Activated CD8-positive, alpha-beta memory T cell treated with anti-CD3 and anti-CD28 coated beads, Interleukin-2, amount 50 U/mL, for 4 hours (primary cell): ENCODE data around the gene SAPCD2.

Source experiments
- DNase-seq: peaks from one replicate; pipeline ENCODE4 v3.0.0-alpha.2; 2020

The SAPCD2 gene

GRCh38 chr9:137014166-137014565 lies 56.2 kb downstream of the SAPCD2 start:
- no peak for DNase-seq

DNA sequence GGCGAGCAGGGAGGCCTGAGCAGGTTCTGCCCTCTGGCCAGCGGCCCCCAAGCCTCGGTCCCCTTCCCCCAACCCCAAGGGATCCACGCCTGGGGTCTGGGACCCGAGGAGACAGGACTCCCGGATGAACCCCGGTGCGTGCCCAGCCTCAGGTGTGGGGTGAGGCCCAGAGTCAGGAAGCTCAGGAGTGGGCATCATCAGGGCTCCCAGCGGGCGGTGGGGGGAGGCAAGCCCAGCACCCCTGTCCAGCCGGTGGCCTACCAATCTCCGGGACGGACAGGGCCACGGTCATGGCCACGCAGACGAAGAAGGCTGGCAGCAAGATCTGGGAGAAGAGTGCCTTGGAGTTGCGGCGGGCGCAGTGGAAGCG lies 56.8 kb downstream of the SAPCD2 start:
- DNase-seq, result no peak

DNA sequence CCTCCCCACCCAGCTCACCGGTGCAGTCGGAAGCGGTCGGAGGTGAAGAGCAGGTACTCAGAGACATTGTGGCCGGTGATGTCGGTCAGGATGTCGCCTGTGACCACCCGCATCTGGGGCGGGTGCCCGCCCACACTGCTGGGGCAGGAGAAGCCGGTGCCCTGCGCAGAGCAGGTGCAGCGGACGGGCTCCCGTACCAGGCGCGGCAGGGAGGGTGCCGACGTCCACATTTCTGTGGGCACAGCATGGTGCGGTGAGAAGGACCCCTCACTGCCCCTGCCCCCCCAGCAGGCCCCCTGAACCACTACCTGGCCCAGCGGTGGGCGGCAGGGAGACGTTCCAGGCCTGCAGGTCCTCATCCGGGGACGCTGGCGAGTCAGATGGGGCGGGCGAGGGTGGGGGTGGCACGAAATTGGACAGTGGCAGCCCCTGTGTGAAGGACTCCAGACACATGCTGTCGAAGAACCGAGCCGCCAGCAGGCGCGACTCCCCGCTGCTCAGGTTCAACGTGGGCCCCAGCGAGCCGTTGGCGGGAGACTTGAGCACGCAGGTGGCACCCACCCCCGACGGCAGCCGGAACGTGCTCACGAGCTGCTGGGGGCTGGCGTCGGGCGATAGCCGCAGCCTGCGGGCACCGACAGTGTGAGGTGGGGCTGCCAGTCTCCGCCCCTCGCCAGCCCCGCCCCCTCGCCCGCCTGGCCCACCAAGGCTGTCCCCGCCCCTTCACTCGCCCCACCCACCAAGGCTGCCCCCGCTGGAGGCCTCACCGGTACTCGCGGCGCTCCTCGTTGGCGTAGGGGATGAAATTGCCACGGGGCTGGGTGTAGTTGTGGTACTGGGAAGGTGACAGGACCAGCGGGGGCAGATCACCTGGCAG lies 57.4 kb downstream of the SAPCD2 start:
- no peak for DNase-seq
